Measurements from ENCODE around the gene RNF115.

The RNF115 gene

DNA sequence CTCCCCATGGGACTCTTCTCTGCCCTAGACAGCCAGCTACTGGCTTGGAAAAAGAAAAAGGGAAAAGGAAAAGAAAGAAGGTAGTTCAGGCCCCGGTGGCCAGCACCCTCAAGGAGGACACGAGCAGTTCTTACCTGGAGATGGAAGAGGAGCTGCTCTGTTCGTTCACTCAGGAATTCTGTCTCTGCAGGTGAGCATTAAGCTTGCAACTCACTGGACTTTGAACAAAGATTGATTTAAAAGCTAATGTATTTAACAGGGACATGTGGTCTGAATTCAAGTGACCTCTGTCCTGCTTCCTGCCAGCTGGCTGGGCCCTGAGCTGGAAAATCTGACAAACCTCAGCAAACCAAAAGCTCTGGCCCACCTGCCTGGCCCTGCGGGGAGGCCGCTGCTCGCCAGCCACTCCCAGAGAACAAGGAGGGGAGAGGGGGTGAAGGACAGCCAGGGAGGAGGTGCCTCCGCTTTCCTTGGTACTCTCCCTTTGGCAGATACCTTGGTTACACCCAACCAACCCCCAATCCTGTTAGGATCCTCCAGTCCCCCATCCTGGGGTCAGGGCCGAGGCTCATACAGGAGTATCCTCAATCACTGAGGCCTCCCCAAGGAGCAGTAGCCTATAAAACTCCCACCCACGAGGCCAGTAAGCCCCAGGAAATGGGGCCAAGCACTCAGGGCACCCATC lies 116.6 kb downstream of the RNF115 start, which contains the start of gene PDZK1:
PDZK1 (minus strand) TSS at position 186 of the 685 bp plus-strand sequence. CDS start 19,347 bp downstream, outside the sequence.
- Histone ChIP-seq H3K27ac (replicated peaks) (no peak within 1 kb of the TSS), H3K4me3 (replicated peaks; ENCODE audit: insufficient read depth, low read length) (no peak within 1 kb of the TSS), H3K27me3 (ENCODE audit: insufficient read depth, poor library complexity, severe bottlenecking) (no peaks in the 10 kb centered on the region)
- no peak for TF ChIP-seq SPI1 (IDR thresholded peaks at IDR 0.05; ENCODE audit: borderline replicate concordance, low read depth)
- DNase-seq (ENCODE audit: low read depth in 1 of 2, low spot score in 1 of 2): no peak

DNA sequence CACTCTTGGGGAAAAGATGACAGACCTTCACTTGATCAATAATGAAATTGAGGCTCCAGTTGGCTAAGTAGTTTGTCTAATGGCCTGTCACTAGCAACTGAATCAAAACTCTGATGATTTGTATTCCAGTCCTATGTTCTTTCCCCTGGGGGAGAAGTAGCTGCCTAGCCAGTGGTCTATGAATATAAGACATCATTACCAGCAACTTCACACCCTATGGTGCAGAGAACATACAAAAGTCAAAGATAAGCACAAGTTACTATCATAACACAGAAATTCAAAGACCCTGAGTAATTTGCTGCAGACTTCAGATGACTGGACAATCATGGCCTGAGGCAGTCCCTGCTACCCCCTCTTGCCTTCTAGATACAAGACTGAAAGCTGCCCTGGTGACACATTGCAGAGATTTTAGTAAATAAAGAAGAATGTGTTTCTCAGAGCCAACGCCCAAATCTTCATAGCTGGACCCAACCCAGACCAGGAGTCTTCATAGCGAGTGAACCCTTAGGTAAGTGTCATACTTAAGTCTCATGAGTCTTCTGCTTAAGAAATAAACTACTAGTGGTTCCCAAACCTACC lies 117.7 kb downstream of the RNF115 start:
- H3K27ac ChIP-seq (replicated peaks): no peak overlapping the region
- no peak for DNase-seq (ENCODE audit: low read depth in 1 of 2, low spot score in 1 of 2)
- TF ChIP-seq GABPA (IDR thresholded peaks at IDR 0.05; ENCODE audit: low read depth): no peak
- TF ChIP-seq SPI1 (IDR thresholded peaks at IDR 0.05; ENCODE audit: borderline replicate concordance, low read depth): no peak
- TF ChIP-seq CTCF (IDR thresholded peaks at IDR 0.05; ENCODE audit: insufficient read depth, low read length): no peak
- TF ChIP-seq POLR2AphosphoS5 (IDR thresholded peaks at IDR 0.05; ENCODE audit: low read depth): no peak
- TF ChIP-seq, protein P1, sequence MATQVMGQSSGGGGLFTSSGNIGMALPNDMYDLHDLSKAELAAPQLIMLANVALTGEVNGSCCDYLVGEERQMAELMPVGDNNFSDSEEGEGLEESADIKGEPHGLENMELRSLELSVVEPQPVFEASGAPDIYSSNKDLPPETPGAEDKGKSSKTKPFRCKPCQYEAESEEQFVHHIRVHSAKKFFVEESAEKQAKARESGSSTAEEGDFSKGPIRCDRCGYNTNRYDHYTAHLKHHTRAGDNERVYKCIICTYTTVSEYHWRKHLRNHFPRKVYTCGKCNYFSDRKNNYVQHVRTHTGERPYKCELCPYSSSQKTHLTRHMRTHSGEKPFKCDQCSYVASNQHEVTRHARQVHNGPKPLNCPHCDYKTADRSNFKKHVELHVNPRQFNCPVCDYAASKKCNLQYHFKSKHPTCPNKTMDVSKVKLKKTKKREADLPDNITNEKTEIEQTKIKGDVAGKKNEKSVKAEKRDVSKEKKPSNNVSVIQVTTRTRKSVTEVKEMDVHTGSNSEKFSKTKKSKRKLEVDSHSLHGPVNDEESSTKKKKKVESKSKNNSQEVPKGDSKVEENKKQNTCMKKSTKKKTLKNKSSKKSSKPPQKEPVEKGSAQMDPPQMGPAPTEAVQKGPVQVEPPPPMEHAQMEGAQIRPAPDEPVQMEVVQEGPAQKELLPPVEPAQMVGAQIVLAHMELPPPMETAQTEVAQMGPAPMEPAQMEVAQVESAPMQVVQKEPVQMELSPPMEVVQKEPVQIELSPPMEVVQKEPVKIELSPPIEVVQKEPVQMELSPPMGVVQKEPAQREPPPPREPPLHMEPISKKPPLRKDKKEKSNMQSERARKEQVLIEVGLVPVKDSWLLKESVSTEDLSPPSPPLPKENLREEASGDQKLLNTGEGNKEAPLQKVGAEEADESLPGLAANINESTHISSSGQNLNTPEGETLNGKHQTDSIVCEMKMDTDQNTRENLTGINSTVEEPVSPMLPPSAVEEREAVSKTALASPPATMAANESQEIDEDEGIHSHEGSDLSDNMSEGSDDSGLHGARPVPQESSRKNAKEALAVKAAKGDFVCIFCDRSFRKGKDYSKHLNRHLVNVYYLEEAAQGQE (IDR thresholded peaks at IDR 0.05; ENCODE audit: insufficient replicate concordance, low read depth): no peak

GRCh38 chr1:145705622-145706021 lies 118.3 kb downstream of the RNF115 start:
- TF ChIP-seq GABPA (IDR thresholded peaks at IDR 0.05; ENCODE audit: low read depth) (no peak), SPI1 (IDR thresholded peaks at IDR 0.05; ENCODE audit: borderline replicate concordance, low read depth) (no peak), CTCF (IDR thresholded peaks at IDR 0.05; ENCODE audit: insufficient read depth, low read length) (no peak), POLR2AphosphoS5 (IDR thresholded peaks at IDR 0.05; ENCODE audit: low read depth) (no peak)
- TF ChIP-seq, protein P1 (IDR thresholded peaks at IDR 0.05; ENCODE audit: insufficient replicate concordance, low read depth): no peak
- no peaks in the 10 kb centered on the region for H3K27me3 ChIP-seq (ENCODE audit: insufficient read depth, poor library complexity, severe bottlenecking)
- no peak for DNase-seq (ENCODE audit: low read depth in 1 of 2, low spot score in 1 of 2)
- no peak overlapping the region for H3K27ac ChIP-seq (replicated peaks)
- H3K4me3 ChIP-seq (replicated peaks; ENCODE audit: insufficient read depth, low read length): no peak overlapping the region

More for the DNA sequence above, 117.7 kb downstream of the RNF115 start:
- Histone ChIP-seq H3K4me3 (replicated peaks; ENCODE audit: insufficient read depth, low read length) (no peak overlapping the region), H3K27me3 (ENCODE audit: insufficient read depth, poor library complexity, severe bottlenecking) (no peaks in the 10 kb centered on the region)

DNA sequence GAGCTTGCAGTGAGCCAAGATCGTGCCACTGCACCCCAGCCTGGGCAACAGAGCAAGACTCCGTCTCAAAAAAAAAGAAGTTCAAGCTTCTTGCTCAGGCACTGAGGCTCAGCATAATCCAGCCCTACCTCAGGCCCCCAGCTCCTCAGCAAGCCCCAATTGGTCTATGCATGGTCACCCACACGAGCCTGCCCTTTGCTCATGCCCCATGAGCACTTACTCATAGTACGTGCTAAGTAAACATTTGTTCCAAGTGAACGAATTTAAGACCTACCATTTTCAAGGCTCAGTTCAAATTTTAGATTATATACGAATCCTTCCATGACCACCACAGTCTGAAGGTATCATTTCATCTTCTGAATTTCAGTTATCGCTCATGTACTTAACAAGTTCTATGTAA lies 121.1 kb downstream of the RNF115 start:
- DNase-seq (ENCODE audit: low read depth in 1 of 2, low spot score in 1 of 2): no peak
- TF ChIP-seq, protein P1 (IDR thresholded peaks at IDR 0.05; ENCODE audit: insufficient replicate concordance, low read depth): no peak
- Histone ChIP-seq H3K27ac (replicated peaks) (no peak overlapping the region), H3K27me3 (ENCODE audit: insufficient read depth, poor library complexity, severe bottlenecking) (no peaks in the 10 kb centered on the region), H3K4me3 (replicated peaks; ENCODE audit: insufficient read depth, low read length) (no peak overlapping the region)

Data from HL-60 (cell line).